Hepatocyte (in vitro differentiated cells): ENCODE data around the gene STIMATE. TPM values are rescaled to one million over a fixed set of nuclear protein-coding genes. Genes with fewer than 3 reads are reported as not detected.
A peak's percentile ranks its signal among the peaks of the same experiment; 100 is the strongest.

Source experiments
- DNase-seq: peaks from one replicate; pipeline ENCODE4 v3.0.0-alpha.2; 2016; ENCODE audit warnings: low spot score
- H2AFZ ChIP-seq: fragments of 200-600 bp; sonication (generic); 2 replicates; pipeline ENCODE4 v1.6.0; 2016; ENCODE audit warnings: antibody characterized with exemption, mild to moderate bottlenecking
- H3K27ac ChIP-seq: fragments of 200-600 bp; sonication (generic); 2 replicates; pipeline ENCODE4 v1.5.1; 2016; ENCODE audit warnings: mild to moderate bottlenecking
- H3K27me3 ChIP-seq: fragments of 200-600 bp; sonication (generic); 2 replicates; pipeline ENCODE4 v1.6.1; 2016
- H3K36me3 ChIP-seq: fragments of 200-600 bp; sonication (generic); replicated peaks from 2 replicates; pipeline ENCODE4 v1.5.1; 2016; ENCODE audit warnings: low read depth; ENCODE audit not compliant: insufficient read depth
- H3K4me1 ChIP-seq: fragments of 200-600 bp; sonication (generic); 2 replicates; pipeline ENCODE4 v1.5.1; 2016; ENCODE audit warnings: mild to moderate bottlenecking, moderate library complexity; ENCODE audit not compliant: insufficient read depth
- H3K4me2 ChIP-seq: fragments of 200-600 bp; sonication (generic); 2 replicates; pipeline ENCODE4 v1.6.0; 2016
- H3K4me3 ChIP-seq: fragments of 200-600 bp; sonication (generic); 2 replicates; pipeline ENCODE4 v1.5.1; 2016; ENCODE audit warnings: mild to moderate bottlenecking
- H3K79me2 ChIP-seq: fragments of 200-600 bp; sonication (generic); 2 replicates; pipeline ENCODE4 v1.6.0; 2017; ENCODE audit warnings: mild to moderate bottlenecking
- H3K9me2 ChIP-seq: fragments of 200-600 bp; sonication (generic); replicated peaks from 2 replicates; pipeline ENCODE4 v1.6.0; 2017; ENCODE audit warnings: mild to moderate bottlenecking; ENCODE audit not compliant: insufficient read depth
- H3K9me3 ChIP-seq: fragments of 200-600 bp; sonication (generic); 2 replicates; pipeline ENCODE4 v1.5.1; 2016; ENCODE audit warnings: low read depth, mild to moderate bottlenecking
- H4K20me1 ChIP-seq: fragments of 200-600 bp; sonication (generic); 2 replicates; pipeline ENCODE4 v1.6.0; 2016; ENCODE audit warnings: mild to moderate bottlenecking; ENCODE audit not compliant: insufficient read depth, poor library complexity, severe bottlenecking
- EZH2 ChIP-seq: fragments of 200-600 bp; sonication (generic); IDR thresholded peaks from 2 replicates; pipeline ENCODE4 v1.6.1; 2016; ENCODE audit warnings: antibody characterized with exemption, mild to moderate bottlenecking, borderline replicate concordance
- EZH2phosphoT487 ChIP-seq: fragments of 200-600 bp; sonication (generic); IDR thresholded peaks from one replicate; pipeline ENCODE4 v1.6.1; 2018; ENCODE audit warnings: antibody characterized with exemption, mild to moderate bottlenecking, low read depth, moderate library complexity; ENCODE audit not compliant: unreplicated experiment, severe bottlenecking
- WGBS: methylation state at CpG from one replicate; pipeline ENCODE4 v1.1.6; 2016; ENCODE audit warnings: low lambda C conversion rate; ENCODE audit errors: missing lambda C conversion rate; 5-methylcytosine and 5-hydroxymethylcytosine counted together
- polyA plus RNA-seq: library from polyadenylated mRNA; unstranded; fragments of >200 nt; fragmentation: Nextera tagmentation; extraction: Ambion mirVana; gene quantifications from 2 replicates; pipeline ENCODE4 v1.2.1, GENCODE V29; 2016
- total RNA-seq: library from RNA; depleted of rRNA; stranded (reverse); fragments of >200 nt; gene quantifications from 2 replicates; pipeline ENCODE4 v1.2.3, GENCODE V29; 2014
- TF ChIP-seq, protein P1 (sequence below): fragments of 200-600 bp; sonication (generic); IDR thresholded peaks from 2 replicates; pipeline ENCODE4 v1.5.1; 2016; ENCODE audit warnings: antibody characterized with exemption, mild to moderate bottlenecking; ENCODE audit not compliant: poor library complexity

The STIMATE gene
- total and polyA plus RNA-seq, 2 experiments from 2014 or later, result 14.5 to 20.4 TPM

DNA sequence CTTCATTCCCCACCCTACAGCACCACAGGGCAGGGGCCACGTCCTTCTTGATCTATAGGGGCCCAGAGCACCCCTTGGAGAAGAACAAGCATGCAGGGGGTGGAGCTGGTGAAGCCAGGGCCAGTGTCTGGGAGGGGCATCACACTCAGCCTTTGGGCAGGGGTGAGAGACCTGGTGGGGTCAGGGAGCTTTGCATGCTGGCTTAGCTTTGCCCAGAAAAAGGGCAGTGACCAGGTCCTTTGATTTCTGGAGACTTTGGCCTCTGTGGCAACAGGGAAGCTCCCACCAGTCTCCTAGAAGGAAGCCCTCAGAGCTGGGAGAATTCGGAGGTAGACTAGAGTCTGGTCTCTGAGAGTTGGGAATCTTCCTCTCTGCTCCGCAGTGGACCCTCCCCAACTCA is 67.9 kb downstream of the STIMATE start:
- Histone ChIP-seq H2AFZ (no peak overlapping the region), H3K4me3 (no peak overlapping the region)

DNA sequence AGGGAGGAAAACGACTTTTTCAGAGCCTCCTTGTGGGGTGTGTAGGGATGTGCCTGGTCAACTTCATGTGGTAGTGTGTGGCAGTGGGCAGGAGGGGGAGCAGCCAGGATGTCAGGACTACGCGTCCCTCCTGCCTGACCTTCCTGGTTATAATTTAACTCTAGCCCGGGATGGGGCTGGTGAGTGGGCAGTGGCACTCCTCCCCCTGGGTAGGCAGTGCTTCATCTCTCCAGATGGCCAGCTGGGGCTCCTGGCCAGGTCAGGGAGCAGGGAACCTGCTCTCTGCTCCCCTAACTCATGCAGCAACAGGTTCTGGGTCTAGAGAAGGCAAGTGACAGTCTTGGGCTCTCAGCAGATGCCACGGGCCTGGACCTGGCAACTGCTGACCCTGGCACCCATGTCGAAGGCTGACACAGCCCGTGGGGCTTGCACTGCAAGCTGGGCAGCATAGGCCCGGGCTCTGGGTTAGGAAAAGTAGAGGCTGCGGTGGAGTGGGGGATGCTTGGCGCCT is 69.4 kb downstream of the STIMATE start:
- DNase-seq, result peak; percentile 67
- H3K27me3 ChIP-seq, result no peaks in the 10 kb centered on the region
- no peak overlapping the region for H2AFZ ChIP-seq
- peak overlapping the region; percentile 71 for H3K27ac ChIP-seq
- no peaks in the 10 kb centered on the region for H3K79me2 ChIP-seq
- H3K9me2 ChIP-seq, result no peaks in the 10 kb centered on the region
- H3K9me3 ChIP-seq, result no peaks in the 10 kb centered on the region
- no peaks in the 10 kb centered on the region for H3K36me3 ChIP-seq
- 65% methylated on average over 10 of the region's 10 CpGs for WGBS
- no peaks in the 10 kb centered on the region for H4K20me1 ChIP-seq
- no peak overlapping the region for H3K4me2 ChIP-seq
- peaks cover 6% of the 10 kb centered on the region for H3K4me1 ChIP-seq
- H3K4me3 ChIP-seq, result no peak overlapping the region
- TF ChIP-seq, protein P1, sequence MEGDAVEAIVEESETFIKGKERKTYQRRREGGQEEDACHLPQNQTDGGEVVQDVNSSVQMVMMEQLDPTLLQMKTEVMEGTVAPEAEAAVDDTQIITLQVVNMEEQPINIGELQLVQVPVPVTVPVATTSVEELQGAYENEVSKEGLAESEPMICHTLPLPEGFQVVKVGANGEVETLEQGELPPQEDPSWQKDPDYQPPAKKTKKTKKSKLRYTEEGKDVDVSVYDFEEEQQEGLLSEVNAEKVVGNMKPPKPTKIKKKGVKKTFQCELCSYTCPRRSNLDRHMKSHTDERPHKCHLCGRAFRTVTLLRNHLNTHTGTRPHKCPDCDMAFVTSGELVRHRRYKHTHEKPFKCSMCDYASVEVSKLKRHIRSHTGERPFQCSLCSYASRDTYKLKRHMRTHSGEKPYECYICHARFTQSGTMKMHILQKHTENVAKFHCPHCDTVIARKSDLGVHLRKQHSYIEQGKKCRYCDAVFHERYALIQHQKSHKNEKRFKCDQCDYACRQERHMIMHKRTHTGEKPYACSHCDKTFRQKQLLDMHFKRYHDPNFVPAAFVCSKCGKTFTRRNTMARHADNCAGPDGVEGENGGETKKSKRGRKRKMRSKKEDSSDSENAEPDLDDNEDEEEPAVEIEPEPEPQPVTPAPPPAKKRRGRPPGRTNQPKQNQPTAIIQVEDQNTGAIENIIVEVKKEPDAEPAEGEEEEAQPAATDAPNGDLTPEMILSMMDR, result peak; percentile 25
- no peak for TF ChIP-seq EZH2
- TF ChIP-seq EZH2phosphoT487, result no peak

More for the DNA sequence above, 67.9 kb downstream of the STIMATE start:
- WGBS, result 82% methylated on average over 3 of the region's 3 CpGs
- Histone ChIP-seq H3K4me1 (peaks cover 6% of the 10 kb centered on the region), H3K9me2 (no peaks in the 10 kb centered on the region), H3K27ac (no peak overlapping the region), H3K4me2 (no peak overlapping the region), H3K36me3 (no peaks in the 10 kb centered on the region), H3K9me3 (no peaks in the 10 kb centered on the region), H3K27me3 (no peaks in the 10 kb centered on the region), H4K20me1 (no peaks in the 10 kb centered on the region), H3K79me2 (no peaks in the 10 kb centered on the region)
- no peak for DNase-seq
- TF ChIP-seq EZH2phosphoT487 (no peak), EZH2 (no peak)
- TF ChIP-seq, protein P1, result no peak

DNA sequence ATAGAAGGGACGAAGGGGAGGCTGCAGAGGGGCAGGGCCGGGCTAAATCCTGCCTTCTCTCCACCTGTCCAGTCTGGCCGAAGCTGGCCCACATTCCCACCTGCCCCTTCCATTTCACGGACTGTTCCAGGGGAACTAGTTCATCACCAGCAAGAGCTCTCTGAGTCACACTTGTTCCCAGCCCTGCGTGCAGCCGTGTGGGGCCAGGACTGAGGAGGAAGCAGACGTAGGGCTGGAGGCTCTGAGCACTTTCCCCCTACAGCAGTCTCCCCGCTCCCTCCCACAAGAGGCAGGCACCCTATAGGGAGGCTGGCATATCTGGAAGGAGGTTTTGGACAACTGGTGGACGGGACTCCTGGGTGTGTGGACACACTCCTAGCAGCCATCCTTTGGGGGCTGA is 69.9 kb downstream of the STIMATE start:
- Histone ChIP-seq H3K27ac (peak overlapping the region; percentile 71), H3K4me2 (no peak overlapping the region)

More for the DNA sequence above, 69.9 kb downstream of the STIMATE start:
- TF ChIP-seq, protein P1, result no peak
- Histone ChIP-seq H3K27me3 (no peaks in the 10 kb centered on the region), H3K9me2 (no peaks in the 10 kb centered on the region), H3K4me1 (peaks cover 6% of the 10 kb centered on the region), H3K9me3 (no peaks in the 10 kb centered on the region), H2AFZ (no peak overlapping the region), H3K36me3 (no peaks in the 10 kb centered on the region), H3K4me3 (no peak overlapping the region), H3K79me2 (no peaks in the 10 kb centered on the region), H4K20me1 (no peaks in the 10 kb centered on the region)
- 60% methylated on average over 9 of the region's 9 CpGs for WGBS
- DNase-seq, result peak; percentile 31
